H9 (cell line): Measurements from ENCODE around the gene AKNA. TPM values are rescaled to one million over a fixed set of nuclear protein-coding genes. Genes with fewer than 3 reads are reported as not detected.

Experiments used
- DNase-seq: peaks from one replicate; pipeline ENCODE4 v3.0.0-alpha.2; 2017
- H2AFZ ChIP-seq: one replicate; pipeline ENCODE4 v1.6.1; 2013; ENCODE audit warnings: mild to moderate bottlenecking, low read length, control low read depth, moderate library complexity
- H2AK5ac ChIP-seq: 2 replicates; pipeline ENCODE4 v1.6.1; 2013; ENCODE audit warnings: low read length, control low read depth, mixed read lengths; ENCODE audit not compliant: insufficient read length
- H2BK120ac ChIP-seq: one replicate; pipeline ENCODE4 v1.6.1; 2013; ENCODE audit warnings: low read depth, mild to moderate bottlenecking, low read length, control low read depth, inconsistent platforms; ENCODE audit not compliant: poor library complexity, severe bottlenecking
- H2BK12ac ChIP-seq: 2 replicates; pipeline ENCODE4 v1.6.1; 2013; ENCODE audit warnings: low read length, control low read depth, mixed read lengths, low read depth; ENCODE audit not compliant: insufficient read length
- H2BK15ac ChIP-seq: 2 replicates; pipeline ENCODE4 v1.6.1; 2013; ENCODE audit warnings: low read depth, low read length, control low read depth
- H2BK20ac ChIP-seq: one replicate; pipeline ENCODE4 v1.6.1; 2013; ENCODE audit warnings: low read depth, mild to moderate bottlenecking, low read length, control low read depth, inconsistent platforms; ENCODE audit not compliant: poor library complexity, severe bottlenecking
- H2BK5ac ChIP-seq: 2 replicates; pipeline ENCODE4 v1.6.1; 2013; ENCODE audit warnings: low read length, control low read depth, mixed read lengths; ENCODE audit not compliant: insufficient read length
- H3K14ac ChIP-seq: 2 replicates; pipeline ENCODE4 v1.6.1; 2013; ENCODE audit warnings: low read length, control low read depth; ENCODE audit not compliant: insufficient read depth
- H3K18ac ChIP-seq: 2 replicates; pipeline ENCODE4 v1.6.1; 2013; ENCODE audit warnings: low read depth, mild to moderate bottlenecking, mixed read lengths, low read length, control low read depth; ENCODE audit not compliant: insufficient read length
- H3K23ac ChIP-seq: 2 replicates; pipeline ENCODE4 v1.6.1; 2013; ENCODE audit warnings: low read length, control low read depth, mixed read lengths, low read depth; ENCODE audit not compliant: insufficient read length
- H3K23me2 ChIP-seq: 2 replicates; pipeline ENCODE4 v1.6.1; 2013; ENCODE audit warnings: low read depth, mild to moderate bottlenecking, mixed read lengths, low read length, control low read depth; ENCODE audit not compliant: insufficient read length, poor library complexity, severe bottlenecking
- H3K27ac ChIP-seq: 2 replicates; pipeline ENCODE4 v1.5.1; 2013; ENCODE audit warnings: low read length, control low read depth, mixed read lengths, low read depth; ENCODE audit not compliant: insufficient read length
- H3K27me3 ChIP-seq: 2 replicates; pipeline ENCODE4 v1.6.1; 2013; ENCODE audit warnings: low read length, control low read depth, inconsistent platforms; ENCODE audit not compliant: insufficient read depth
- H3K4ac ChIP-seq: 2 replicates; pipeline ENCODE4 v1.6.1; 2013; ENCODE audit warnings: low read depth, mild to moderate bottlenecking, control low read depth, inconsistent platforms, low read length, moderate library complexity
- H3K4me1 ChIP-seq: 2 replicates; pipeline ENCODE4 v1.6.1; 2013; ENCODE audit warnings: low read length, control low read depth, inconsistent platforms; ENCODE audit not compliant: insufficient read depth
- H3K4me2 ChIP-seq: 2 replicates; pipeline ENCODE4 v1.6.1; 2013; ENCODE audit warnings: low read length, control low read depth, mixed read lengths; ENCODE audit not compliant: insufficient read length, insufficient read depth
- H3K56ac ChIP-seq: 2 replicates; pipeline ENCODE4 v1.6.1; 2013; ENCODE audit warnings: low read depth, mild to moderate bottlenecking, mixed read lengths, low read length, control low read depth; ENCODE audit not compliant: insufficient read length
- H3K79me1 ChIP-seq: 2 replicates; pipeline ENCODE4 v1.6.1; 2013; ENCODE audit warnings: low read depth, mild to moderate bottlenecking, moderate library complexity, low read length, control low read depth, inconsistent platforms; ENCODE audit not compliant: insufficient read depth, poor library complexity, severe bottlenecking
- H3K79me2 ChIP-seq: 2 replicates; pipeline ENCODE4 v1.6.1; 2013; ENCODE audit warnings: low read length, control low read depth, inconsistent platforms; ENCODE audit not compliant: insufficient read depth
- H3K9ac ChIP-seq: 2 replicates; pipeline ENCODE4 v1.6.1; 2013; ENCODE audit warnings: low read length, control low read depth, mixed read lengths; ENCODE audit not compliant: insufficient read length; ENCODE audit errors: extremely low read depth
- H3K9me3 ChIP-seq: one replicate; pipeline ENCODE4 v1.6.1; 2013; ENCODE audit warnings: low read depth, low read length, inconsistent platforms; ENCODE audit not compliant: control insufficient read depth
- H3T11ph ChIP-seq: one replicate; pipeline ENCODE4 v1.6.1; 2013; ENCODE audit warnings: mild to moderate bottlenecking, low read length, control low read depth, inconsistent platforms
- H4K20me1 ChIP-seq: one replicate; pipeline ENCODE4 v1.6.1; 2013; ENCODE audit not compliant: control insufficient read depth, insufficient read length, insufficient read depth
- H4K5ac ChIP-seq: 2 replicates; pipeline ENCODE4 v1.6.1; 2013; ENCODE audit warnings: low read depth, mild to moderate bottlenecking, mixed read lengths, low read length, control low read depth; ENCODE audit not compliant: insufficient read length
- H4K8ac ChIP-seq: replicated peaks from 2 replicates; pipeline ENCODE4 v1.6.1; 2013; ENCODE audit warnings: low read length, control low read depth, mixed read lengths, low read depth; ENCODE audit not compliant: insufficient read length
- H4K91ac ChIP-seq: 2 replicates; pipeline ENCODE4 v1.6.1; 2013; ENCODE audit warnings: low read depth, mild to moderate bottlenecking, moderate library complexity, mixed read lengths, low read length, control low read depth; ENCODE audit not compliant: insufficient read length
- H3K27ac Mint-ChIP-seq, 3 experiments: 2 replicates in 2 of 3; 3 replicates in 1 of 3; pipeline ENCODE4 v1.8.0; 2020 to 2021; ENCODE audit warnings: mixed read lengths in 3 of 3, mild to moderate bottlenecking in 1 of 3, moderate library complexity in 1 of 3
- H3K27me3 Mint-ChIP-seq: 2 replicates; pipeline ENCODE4 v1.8.0; 2021; ENCODE audit warnings: low read depth, mild to moderate bottlenecking, moderate library complexity, mixed read lengths
- H3K36me3 Mint-ChIP-seq, 3 experiments: 2 replicates in 2 of 3; 3 replicates in 1 of 3; pipeline ENCODE4 v1.8.0; 2020 to 2021; ENCODE audit warnings: low read depth in 3 of 3, mixed read lengths in 3 of 3; ENCODE audit not compliant: insufficient read depth in 1 of 3
- H3K4me1 Mint-ChIP-seq, 2 experiments: 2 replicates each; pipeline ENCODE4 v1.8.0; 2020; ENCODE audit warnings: mixed read lengths in 2 of 2
- H3K4me3 Mint-ChIP-seq, 2 experiments: 2 replicates in 1 of 2; 3 replicates in 1 of 2; pipeline ENCODE4 v1.8.0; 2020 to 2021; ENCODE audit warnings: mild to moderate bottlenecking in 2 of 2, mixed read lengths in 2 of 2, moderate library complexity in 1 of 2
- H3K9me3 Mint-ChIP-seq, 2 experiments: 2 replicates in 1 of 2; 3 replicates in 1 of 2; pipeline ENCODE4 v1.8.0; 2020; ENCODE audit warnings: mild to moderate bottlenecking in 2 of 2, mixed read lengths in 2 of 2, moderate library complexity in 1 of 2
- CTCF ChIP-seq: fragments of 200-600 bp; sonication (generic); conservative IDR thresholded peaks from 3 replicates; pipeline ENCODE4 v1.8.0; 2021; ENCODE audit warnings: antibody characterized with exemption, mild to moderate bottlenecking
- WGBS: extraction: QIAGEN DNeasy Blood & Tissue Kit; methylation state at CpG from one replicate; pipeline ENCODE4 v1.1.7; 2013; ENCODE audit warnings: missing lambda C conversion rate, low lambda C conversion rate, mixed read lengths; ENCODE audit not compliant: insufficient read length; ENCODE audit errors: extremely low coverage; 5-methylcytosine and 5-hydroxymethylcytosine counted together
- total RNA-seq: library from RNA; stranded (reverse); gene quantifications from 2 replicates; pipeline ENCODE4 v1.2.1, GENCODE V29; 2021

The AKNA gene
- total RNA-seq, 1 experiment from 2014 or later: 19.7 TPM

- no peaks in the 10 kb centered on the region for H3K9me3 Mint-ChIP-seq
- H4K20me1 ChIP-seq: no peaks in the 10 kb centered on the region
- no peak overlapping the region for H2AK5ac ChIP-seq
- no peak overlapping the region for H3T11ph ChIP-seq
- no peaks in the 10 kb centered on the region for H3K79me1 ChIP-seq
- no peak overlapping the region for H3K9ac ChIP-seq
- no peak overlapping the region for H3K23ac ChIP-seq
- no peak overlapping the region for H3K4me3 Mint-ChIP-seq
- no peak overlapping the region for H2BK120ac ChIP-seq
- no peak overlapping the region for H2BK15ac ChIP-seq
- H3K4ac ChIP-seq: no peak overlapping the region
- H2AFZ ChIP-seq: no peak overlapping the region
- WGBS: no CpG with 5 or more reads among the region's 15 CpGs
- H3K56ac ChIP-seq: no peak overlapping the region
- peaks cover 0 to 7% (median 2%) of the 10 kb centered on the region in 3 experiments; a peak in 3 of 7 replicates for H3K36me3 Mint-ChIP-seq
- H3K27me3 ChIP-seq: no peaks in the 10 kb centered on the region
- H4K8ac ChIP-seq: no peak overlapping the region
- no peak for DNase-seq
- H3K4me1 Mint-ChIP-seq: peaks cover 4 to 7% of the 10 kb centered on the region in 2 experiments; a peak in 2 of 4 replicates
- no peak overlapping the region; a peak in 1 of 7 replicates for H3K27ac Mint-ChIP-seq
- H3K79me2 ChIP-seq: no peaks in the 10 kb centered on the region
- no peak overlapping the region for H4K5ac ChIP-seq
- H3K4me1 ChIP-seq: no peaks in the 10 kb centered on the region
- H3K4me2 ChIP-seq: no peak overlapping the region
- no peak overlapping the region for H3K14ac ChIP-seq
- H3K18ac ChIP-seq: no peak overlapping the region
- H4K91ac ChIP-seq: no peak overlapping the region
- H3K27ac ChIP-seq: no peak overlapping the region
- H2BK5ac ChIP-seq: no peak overlapping the region
- no peak overlapping the region for H2BK12ac ChIP-seq
- no peak overlapping the region for H2BK20ac ChIP-seq
- no peaks in the 10 kb centered on the region for H3K9me3 ChIP-seq
- no peaks in the 10 kb centered on the region for H3K27me3 Mint-ChIP-seq
- TF ChIP-seq CTCF: no peak
- H3K23me2 ChIP-seq: no peaks in the 10 kb centered on the region
These were observed 85.8 kb downstream of the AKNA start for GRCh38 chr9:114301798-114302565.
